T-helper 17 cell (primary cell): ENCODE results near the gene PTPRN2. TPM values are rescaled to one million over a fixed set of nuclear protein-coding genes. Genes with fewer than 3 reads are reported as not detected.

Experiments
- ATAC-seq: fragments of 150-1000 bp; cut with Tn5 transposase; 2 replicates; pipeline ENCODE4 v1.10.0; 2021; ENCODE audit warnings: mild to moderate bottlenecking, moderate library complexity
- DNase-seq, 3 donors: peaks; one replicate each; pipeline versions ENCODE4 v3.0.0 to v3.0.0-alpha.2; 2020 to 2021
- H3K9me3 ChIP-seq: one replicate; pipeline ENCODE4 v1.7.0; 2013; ENCODE audit warnings: low read length, mild to moderate bottlenecking; ENCODE audit not compliant: control insufficient read depth, poor library complexity, severe bottlenecking
- H3K27ac Mint-ChIP-seq: one replicate; pipeline ENCODE4 v1.8.0; 2022; ENCODE audit warnings: mild to moderate bottlenecking, moderate library complexity, mixed read lengths
- H3K27me3 Mint-ChIP-seq: one replicate; pipeline ENCODE4 v1.8.0; 2022; ENCODE audit warnings: mixed read lengths
- H3K36me3 Mint-ChIP-seq: one replicate; pipeline ENCODE4 v1.8.0; 2022; ENCODE audit warnings: low read depth, mixed read lengths
- H3K4me1 Mint-ChIP-seq: one replicate; pipeline ENCODE4 v1.8.0; 2022; ENCODE audit warnings: mild to moderate bottlenecking, mixed read lengths
- H3K4me3 Mint-ChIP-seq: one replicate; pipeline ENCODE4 v1.8.0; 2022; ENCODE audit warnings: mild to moderate bottlenecking, moderate library complexity, mixed read lengths
- total RNA-seq, 4 donors: library from RNA in 2 of 4; stranded (reverse) in 2 of 4; gene quantifications; one replicate each; pipeline ENCODE4 v1.2.3 and lab custom pipeline; 2022 to 2026

PTPRN2 gene
- total RNA-seq, 2 donors from 2014 or later: 0.42 to 0.57 TPM

GRCh38 chr7:158096582-158096981, 491.0 kb downstream of the PTPRN2 start:
- H3K4me3 Mint-ChIP-seq: no peak overlapping the region
- H3K9me3 ChIP-seq: no peaks in the 10 kb centered on the region

GRCh38 chr7:158094671-158095226, 492.9 kb downstream of the PTPRN2 start:
- no peaks in the 10 kb centered on the region for H3K4me1 Mint-ChIP-seq

More at GRCh38 chr7:158096582-158096981, 491.0 kb downstream of the PTPRN2 start:
- no peak for ATAC-seq
- H3K4me1 Mint-ChIP-seq: no peaks in the 10 kb centered on the region
- H3K27ac Mint-ChIP-seq: no peak overlapping the region
- no peak for DNase-seq
- H3K27me3 Mint-ChIP-seq: peaks cover 5% of the 10 kb centered on the region
- H3K36me3 Mint-ChIP-seq: no peaks in the 10 kb centered on the region

GRCh38 chr7:158094046-158094445, 493.6 kb downstream of the PTPRN2 start:
- Mint-ChIP-seq H3K36me3 (peaks cover 2% of the 10 kb centered on the region), H3K4me1 (no peaks in the 10 kb centered on the region), H3K4me3 (no peak overlapping the region), H3K27me3 (peaks cover 5% of the 10 kb centered on the region), H3K27ac (no peak overlapping the region)
- ATAC-seq (no peak), DNase-seq (no peak)
- H3K9me3 ChIP-seq: no peaks in the 10 kb centered on the region

More at GRCh38 chr7:158094671-158095226, 492.9 kb downstream of the PTPRN2 start:
- Mint-ChIP-seq H3K27ac (no peak overlapping the region), H3K27me3 (peaks cover 5% of the 10 kb centered on the region), H3K36me3 (no peaks in the 10 kb centered on the region), H3K4me3 (no peak overlapping the region)
- ATAC-seq (no peak), DNase-seq (no peak)
- H3K9me3 ChIP-seq: no peaks in the 10 kb centered on the region

- no peaks in the 10 kb centered on the region for H3K9me3 ChIP-seq
- Mint-ChIP-seq H3K4me1 (no peaks in the 10 kb centered on the region), H3K4me3 (no peak overlapping the region), H3K27me3 (peaks cover 5% of the 10 kb centered on the region), H3K27ac (no peak overlapping the region), H3K36me3 (peaks cover 2% of the 10 kb centered on the region)
- DNase-seq (no peak), ATAC-seq (no peak)
These were observed 494.3 kb downstream of the PTPRN2 start for GRCh38 chr7:158093156-158093796.

- ATAC-seq (no peak), DNase-seq (no peak)
- no peaks in the 10 kb centered on the region for H3K9me3 ChIP-seq
- H3K4me1 Mint-ChIP-seq: no peaks in the 10 kb centered on the region
- H3K36me3 Mint-ChIP-seq: peaks cover 4% of the 10 kb centered on the region
- no peak overlapping the region for H3K27ac Mint-ChIP-seq
- H3K27me3 Mint-ChIP-seq: no peaks in the 10 kb centered on the region
- no peak overlapping the region for H3K4me3 Mint-ChIP-seq
These were observed 500.4 kb downstream of the PTPRN2 start for GRCh38 chr7:158087196-158087595.

- Mint-ChIP-seq H3K4me3 (no peak overlapping the region), H3K27ac (no peak overlapping the region), H3K4me1 (no peaks in the 10 kb centered on the region), H3K27me3 (no peaks in the 10 kb centered on the region), H3K36me3 (peaks cover 4% of the 10 kb centered on the region)
- DNase-seq (no peak), ATAC-seq (no peak)
- H3K9me3 ChIP-seq: no peaks in the 10 kb centered on the region
These were observed 501.6 kb downstream of the PTPRN2 start for GRCh38 chr7:158085741-158086695.

- no peak for ATAC-seq
- H3K36me3 Mint-ChIP-seq: peaks cover 3% of the 10 kb centered on the region
- DNase-seq: no peak
- no peak overlapping the region for H3K27ac Mint-ChIP-seq
- no peaks in the 10 kb centered on the region for H3K4me1 Mint-ChIP-seq
- H3K27me3 Mint-ChIP-seq: no peaks in the 10 kb centered on the region
- no peaks in the 10 kb centered on the region for H3K9me3 ChIP-seq
- H3K4me3 Mint-ChIP-seq: no peak overlapping the region
These were observed 503.1 kb downstream of the PTPRN2 start for GRCh38 chr7:158084555-158084954.

GRCh38 chr7:158083526-158084310, 503.9 kb downstream of the PTPRN2 start:
- Mint-ChIP-seq H3K4me3 (no peak overlapping the region), H3K27me3 (peaks cover 1% of the 10 kb centered on the region), H3K4me1 (no peaks in the 10 kb centered on the region), H3K36me3 (peaks cover 2% of the 10 kb centered on the region), H3K27ac (no peak overlapping the region)
- H3K9me3 ChIP-seq: no peaks in the 10 kb centered on the region
- DNase-seq: no peak
- ATAC-seq: no peak

GRCh38 chr7:158082761-158083160, 504.9 kb downstream of the PTPRN2 start:
- ATAC-seq (no peak), DNase-seq (no peak)
- no peaks in the 10 kb centered on the region for H3K9me3 ChIP-seq
- peaks cover 9% of the 10 kb centered on the region for H3K27me3 Mint-ChIP-seq
- no peaks in the 10 kb centered on the region for H3K4me1 Mint-ChIP-seq
- H3K27ac Mint-ChIP-seq: no peak overlapping the region
- peaks cover 2% of the 10 kb centered on the region for H3K36me3 Mint-ChIP-seq
- no peak overlapping the region for H3K4me3 Mint-ChIP-seq

- H3K4me1 Mint-ChIP-seq: no peaks in the 10 kb centered on the region
- H3K27ac Mint-ChIP-seq: no peak overlapping the region
- H3K9me3 ChIP-seq: no peaks in the 10 kb centered on the region
- peaks cover 22% of the 10 kb centered on the region for H3K27me3 Mint-ChIP-seq
- H3K36me3 Mint-ChIP-seq: peaks cover 2% of the 10 kb centered on the region
- DNase-seq: no peak
- no peak overlapping the region for H3K4me3 Mint-ChIP-seq
- ATAC-seq: no peak
These were observed 506.7 kb downstream of the PTPRN2 start for GRCh38 chr7:158080899-158081445.

- Mint-ChIP-seq H3K4me3 (no peak overlapping the region), H3K27ac (no peak overlapping the region), H3K4me1 (no peaks in the 10 kb centered on the region), H3K36me3 (no peaks in the 10 kb centered on the region), H3K27me3 (peaks cover 26% of the 10 kb centered on the region)
- no peaks in the 10 kb centered on the region for H3K9me3 ChIP-seq
- DNase-seq (no peak), ATAC-seq (no peak)
These were observed 509.4 kb downstream of the PTPRN2 start for GRCh38 chr7:158077934-158078910.
